ENCODE measurements around the gene IL2RG.

Gene IL2RG

GRCh38 chrX:71067089-71067488, 44.3 kb downstream of the IL2RG start:
- DNase-seq, result no peak

- no peak for DNase-seq
Measured at GRCh38 chrX:71060127-71060526, 51.2 kb downstream of the IL2RG start.

DNA sequence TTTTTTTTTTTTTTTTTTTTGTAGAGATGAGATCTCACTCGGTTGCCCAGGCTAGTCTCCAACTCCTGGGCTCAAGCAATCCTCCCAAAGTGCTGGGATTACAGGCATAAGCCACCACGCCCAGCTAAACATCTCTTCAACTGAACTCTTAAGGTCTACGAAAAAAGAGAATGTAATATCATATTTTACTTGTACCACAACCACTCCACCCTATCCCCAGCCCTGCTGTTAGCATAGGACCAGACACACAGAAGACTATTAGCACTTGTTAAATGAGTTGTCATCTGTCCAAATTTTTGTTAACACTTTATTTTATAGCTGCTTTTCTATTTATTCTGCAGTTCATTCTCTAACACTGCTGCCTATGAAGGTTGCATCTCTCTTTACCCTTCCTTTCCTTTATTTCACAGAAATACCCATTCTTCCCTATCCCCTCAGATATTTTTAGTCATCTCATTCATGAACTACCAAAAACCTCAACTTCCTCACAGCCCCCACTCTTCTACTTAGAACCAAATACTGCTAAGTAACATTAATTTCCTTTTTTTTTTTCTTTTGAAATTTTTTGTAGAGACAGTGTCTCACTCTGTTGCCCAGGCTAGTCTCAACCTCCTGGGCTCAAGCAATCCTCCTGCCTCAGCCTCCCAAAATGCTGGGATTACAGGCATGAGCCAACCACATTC, 53.4 kb downstream of the IL2RG start:
- DNase-seq, result no peak

All from DMS79 treated with DMSO at 0.1 percent for 48 hours (cell line).